Liver (tissue), 9 donors: Measurements from ENCODE around the gene ADAMTS16. TPM values are rescaled to one million over a fixed set of nuclear protein-coding genes. Genes with fewer than 3 reads are reported as not detected.

ENCODE experiments used
- DNase-seq: peaks from one replicate; pipeline ENCODE4 v3.0.0-alpha.2; 2017; ENCODE audit warnings: low spot score
- H3K27ac ChIP-seq, 2 donors: one replicate each; pipeline ENCODE4 v1.7.0; 2013; ENCODE audit warnings: inconsistent platforms in 2 of 2, low read length in 2 of 2, control low read depth in 1 of 2, low read depth in 1 of 2, mild to moderate bottlenecking in 1 of 2
- H3K27me3 ChIP-seq, 4 donors: one replicate each; pipeline versions ENCODE4 v1.6.1 to v1.7.0; 2013; ENCODE audit warnings: low read length in 3 of 4, inconsistent platforms in 1 of 4, mild to moderate bottlenecking in 1 of 4, moderate library complexity in 1 of 4; ENCODE audit not compliant: control insufficient read depth in 4 of 4, insufficient read depth in 4 of 4
- H3K36me3 ChIP-seq, 4 donors: one replicate each; pipeline versions ENCODE4 v1.6.1 to v1.7.0; 2013; ENCODE audit warnings: low read length in 3 of 4, mild to moderate bottlenecking in 3 of 4, low read depth in 1 of 4, moderate library complexity in 1 of 4; ENCODE audit not compliant: control insufficient read depth in 4 of 4, insufficient read depth in 3 of 4
- H3K4me1 ChIP-seq, 4 donors: one replicate each; pipeline versions ENCODE4 v1.6.1 to v1.7.0; 2013; ENCODE audit warnings: low read length in 3 of 4, mild to moderate bottlenecking in 3 of 4, moderate library complexity in 1 of 4; ENCODE audit not compliant: control insufficient read depth in 4 of 4, insufficient read depth in 4 of 4
- H3K4me3 ChIP-seq, 3 donors: one replicate each; pipeline versions ENCODE4 v1.6.1 to v1.7.0; 2013; ENCODE audit warnings: low read length in 3 of 3, control low read depth in 1 of 3, low read depth in 1 of 3, mild to moderate bottlenecking in 1 of 3
- H3K9ac ChIP-seq, 2 donors: one replicate each; pipeline ENCODE4 v1.7.0; 2013; ENCODE audit warnings: low read length in 2 of 2, mild to moderate bottlenecking in 2 of 2, moderate library complexity in 2 of 2, control low read depth in 1 of 2, low read depth in 1 of 2
- H3K9me3 ChIP-seq, 4 donors: one replicate each; pipeline versions ENCODE4 v1.6.1 to v1.7.0; 2013; ENCODE audit warnings: low read length in 3 of 4; ENCODE audit not compliant: control insufficient read depth in 4 of 4
- ATF3 ChIP-seq: IDR thresholded peaks from 2 replicates; pipeline ENCODE4 v1.6.1; 2016; ENCODE audit warnings: antibody characterized with exemption
- CTCF ChIP-seq: fragments of 150-350 bp; IDR thresholded peaks from 2 replicates; pipeline ENCODE4 v1.5.1; 2017; ENCODE audit warnings: improper control_type of control experiment, low read depth, low read length; ENCODE audit not compliant: missing input control
- EGR1 ChIP-seq, 2 donors: IDR thresholded peaks; 2 replicates each; pipeline ENCODE4 v1.6.1; 2016 to 2018; ENCODE audit warnings: antibody characterized with exemption in 2 of 2, low read depth in 2 of 2
- FOXA1 ChIP-seq: IDR thresholded peaks from 2 replicates; pipeline ENCODE4 v1.6.1; 2016; ENCODE audit warnings: antibody characterized with exemption
- FOXA2 ChIP-seq: IDR thresholded peaks from 2 replicates; pipeline ENCODE4 v1.6.1; 2016; ENCODE audit warnings: antibody characterized with exemption
- GABPA ChIP-seq, 2 donors: IDR thresholded peaks in 1 of 2; conservative IDR thresholded peaks in 1 of 2; 2 replicates each; pipeline ENCODE4 v1.6.1; 2016; ENCODE audit warnings: antibody characterized with exemption in 2 of 2, mild to moderate bottlenecking in 1 of 2, moderate library complexity in 1 of 2
- HNF4A ChIP-seq, 2 donors: conservative IDR thresholded peaks; 2 replicates each; pipeline ENCODE4 v1.6.1; 2016; ENCODE audit warnings: antibody characterized with exemption in 2 of 2, mild to moderate bottlenecking in 2 of 2
- HNF4G ChIP-seq: IDR thresholded peaks from 2 replicates; pipeline ENCODE4 v1.6.1; 2016; ENCODE audit warnings: antibody characterized with exemption
- JUND ChIP-seq, 2 donors: IDR thresholded peaks; 2 replicates each; pipeline ENCODE4 v1.6.1; 2016; ENCODE audit warnings: antibody characterized with exemption in 2 of 2
- MAX ChIP-seq: IDR thresholded peaks from 2 replicates; pipeline ENCODE4 v1.6.1; 2016; ENCODE audit warnings: antibody characterized with exemption
- NR2F2 ChIP-seq: IDR thresholded peaks from 2 replicates; pipeline ENCODE4 v1.6.1; 2016; ENCODE audit warnings: antibody characterized with exemption
- RAD21 ChIP-seq, 2 donors: IDR thresholded peaks; 2 replicates each; pipeline ENCODE4 v1.6.1; 2016; ENCODE audit warnings: antibody characterized with exemption in 2 of 2, mild to moderate bottlenecking in 2 of 2
- REST ChIP-seq: IDR thresholded peaks from 2 replicates; pipeline ENCODE4 v1.6.1; 2016; ENCODE audit warnings: antibody characterized with exemption, mild to moderate bottlenecking
- RXRA ChIP-seq, 2 donors: IDR thresholded peaks; 2 replicates each; pipeline ENCODE4 v1.6.1; 2017 to 2018; ENCODE audit warnings: antibody characterized with exemption in 2 of 2, mild to moderate bottlenecking in 1 of 2
- SP1 ChIP-seq: IDR thresholded peaks from 2 replicates; pipeline ENCODE4 v1.6.1; 2018; ENCODE audit warnings: antibody characterized with exemption, mild to moderate bottlenecking
- TAF1 ChIP-seq: conservative IDR thresholded peaks from 2 replicates; pipeline ENCODE4 v1.6.1; 2016; ENCODE audit warnings: antibody characterized with exemption, mild to moderate bottlenecking
- YY1 ChIP-seq: IDR thresholded peaks from 2 replicates; pipeline ENCODE4 v1.6.1; 2016; ENCODE audit warnings: antibody characterized with exemption, mild to moderate bottlenecking
- ZBTB33 ChIP-seq: IDR thresholded peaks from 2 replicates; pipeline ENCODE4 v1.6.1; 2016; ENCODE audit warnings: antibody characterized with exemption
- WGBS: extraction: QIAGEN DNeasy Blood & Tissue Kit; methylation state at CpG from one replicate; pipeline ENCODE4 v1.1.7; 2013; 5-methylcytosine and 5-hydroxymethylcytosine counted together
- polyA plus RNA-seq, 2 donors: library from polyadenylated mRNA; stranded (reverse) in 1 of 2; unstranded in 1 of 2; fragments of 200-250 nt in 1 of 2; fragments of >200 nt in 1 of 2; fragmentation: Nextera tagmentation in 1 of 2; extraction: Ambion mirVana in 1 of 2; gene quantifications; one replicate each; pipeline versions ENCODE4 v1.2.1 to v1.2.3, GENCODE V29; 2013 to 2015
- total RNA-seq, 2 donors: library from RNA; depleted of rRNA; stranded (reverse); fragments of >200 nt; gene quantifications; one replicate each; pipeline ENCODE4 v1.2.3, GENCODE V29; 2014
- donor health status: healthy.
- donor health status: healthy.
- donor health status: healthy.
- donor health status: healthy.
- donor health status: healthy.

ADAMTS16 gene
- total and polyA plus RNA-seq, 4 donors, result under 0.01 to 0.84 TPM; not detected in 2

- H3K4me1 ChIP-seq, result peaks cover 0 to 10% (median 5%) of the 10 kb centered on the region in 4 donors
- 78% methylated on average over 2 of the region's 2 CpGs for WGBS
- no peaks in the 10 kb centered on the region for H3K27me3 ChIP-seq
- no peaks in the 10 kb centered on the region for H3K36me3 ChIP-seq
- no peak for TF ChIP-seq FOXA2
- TF ChIP-seq GABPA (IDR thresholded peaks at IDR 0.05 in 1 of 2, conservative IDR thresholded peaks at IDR 0.05 in 1 of 2), result no peak
- no peak for TF ChIP-seq SP1
- no peak overlapping the region for H3K4me3 ChIP-seq
- no peak overlapping the region for H3K9ac ChIP-seq
- no peak overlapping the region for H3K27ac ChIP-seq
- DNase-seq, result no peak
- H3K9me3 ChIP-seq, result no peaks in the 10 kb centered on the region
Measured at GRCh38 chr5:5178580-5178979, 38.5 kb downstream of the ADAMTS16 start.

GRCh38 chr5:5179079-5179478 is 38.9 kb downstream of the ADAMTS16 start:
- TF ChIP-seq YY1 (no peak), NR2F2 (no peak), HNF4A (conservative IDR thresholded peaks at IDR 0.05) (no peak), MAX (no peak), RXRA (IDR thresholded peaks at IDR 0.05) (no peak), ZBTB33 (no peak), FOXA1 (no peak), EGR1 (IDR thresholded peaks at IDR 0.05; ENCODE audit: low read depth in 2 of 2) (no peak), RAD21 (IDR thresholded peaks at IDR 0.05) (no peak), TAF1 (no peak), CTCF (no peak), ATF3 (no peak), GABPA (IDR thresholded peaks at IDR 0.05 in 1 of 2, conservative IDR thresholded peaks at IDR 0.05 in 1 of 2) (no peak), SP1 (no peak), REST (no peak), FOXA2 (no peak), JUND (IDR thresholded peaks at IDR 0.05) (no peak), HNF4G (no peak)
- Histone ChIP-seq H3K9me3 (no peaks in the 10 kb centered on the region), H3K36me3 (peaks cover 0 to 1% (median 0%) of the 10 kb centered on the region in 4 donors), H3K4me3 (no peak overlapping the region), H3K27ac (no peak overlapping the region), H3K27me3 (no peaks in the 10 kb centered on the region), H3K9ac (no peak overlapping the region), H3K4me1 (peaks cover 0 to 10% (median 5%) of the 10 kb centered on the region in 4 donors)
- WGBS, result 85% methylated on average over 5 of the region's 5 CpGs
- DNase-seq, result no peak
